ENCODE results near the gene HEXB. TPM values are rescaled to one million over a fixed set of nuclear protein-coding genes. Genes with fewer than 3 reads are reported as not detected.

The HEXB gene
- total and polyA plus RNA-seq, 2 of the 13 experiments (the other 11 are each of a cell fraction or from before 2014, with no cell fraction given), result 100 to 104 TPM

GRCh38 chr5:74641735-74642542 lies 43.1 kb upstream of the HEXB start (continued):
- TF ChIP-seq ZHX1 (CRISPR knock-in tag; IDR thresholded peaks at IDR 0.05; ENCODE audit: low read depth) (no peak), ZNF513 (CRISPR knock-in tag; conservative IDR thresholded peaks at IDR 0.05) (no peak), SOX13 (IDR thresholded peaks at IDR 0.05) (no peak), SOX13 (CRISPR knock-in tag; conservative IDR thresholded peaks at IDR 0.05 in 1 of 2, IDR thresholded peaks at IDR 0.05 in 1 of 2) (no peak), LCORL (IDR thresholded peaks at IDR 0.05) (no peak), LCORL (CRISPR knock-in tag; IDR thresholded peaks at IDR 0.05) (no peak), RNF2 (conservative IDR thresholded peaks at IDR 0.05; ENCODE audit: low read depth) (no peak), SOX6 (IDR thresholded peaks at IDR 0.05) (no peak), SOX6 (CRISPR knock-in tag; IDR thresholded peaks at IDR 0.05) (no peak), ZNF101 (CRISPR knock-in tag; IDR thresholded peaks at IDR 0.05; ENCODE audit: borderline replicate concordance, low read depth) (no peak), MEF2D (CRISPR knock-in tag; IDR thresholded peaks at IDR 0.05) (no peak), ZC3H4 (CRISPR knock-in tag; IDR thresholded peaks at IDR 0.05; ENCODE audit: borderline replicate concordance) (0 out of 2 replicates have a peak, but pooled peaks have one; percentile 64), NONO (IDR thresholded peaks at IDR 0.05) (no peak), NONO (CRISPR knock-in tag; conservative IDR thresholded peaks at IDR 0.05) (0 out of 2 replicates have a peak, but pooled peaks have one; percentile 35), PHF20 (CRISPR knock-in tag; IDR thresholded peaks at IDR 0.05) (peak; percentile 44; the same call in 1 of the 2 replicates), TCF7 (IDR thresholded peaks at IDR 0.05; ENCODE audit: low read depth) (no peak), ZSCAN9 (CRISPR knock-in tag; IDR thresholded peaks at IDR 0.05; ENCODE audit: borderline replicate concordance) (no peak), HES4 (CRISPR knock-in tag; IDR thresholded peaks at IDR 0.05; ENCODE audit: borderline replicate concordance) (no peak), ZNF484 (CRISPR knock-in tag; IDR thresholded peaks at IDR 0.05; ENCODE audit: borderline replicate concordance, low read depth) (no peak), PAF1 (CRISPR knock-in tag; IDR thresholded peaks at IDR 0.05) (no peak), TFDP1 (CRISPR knock-in tag; IDR thresholded peaks at IDR 0.05; ENCODE audit: borderline replicate concordance) (no peak)
- TF ChIP-seq, protein P1, sequence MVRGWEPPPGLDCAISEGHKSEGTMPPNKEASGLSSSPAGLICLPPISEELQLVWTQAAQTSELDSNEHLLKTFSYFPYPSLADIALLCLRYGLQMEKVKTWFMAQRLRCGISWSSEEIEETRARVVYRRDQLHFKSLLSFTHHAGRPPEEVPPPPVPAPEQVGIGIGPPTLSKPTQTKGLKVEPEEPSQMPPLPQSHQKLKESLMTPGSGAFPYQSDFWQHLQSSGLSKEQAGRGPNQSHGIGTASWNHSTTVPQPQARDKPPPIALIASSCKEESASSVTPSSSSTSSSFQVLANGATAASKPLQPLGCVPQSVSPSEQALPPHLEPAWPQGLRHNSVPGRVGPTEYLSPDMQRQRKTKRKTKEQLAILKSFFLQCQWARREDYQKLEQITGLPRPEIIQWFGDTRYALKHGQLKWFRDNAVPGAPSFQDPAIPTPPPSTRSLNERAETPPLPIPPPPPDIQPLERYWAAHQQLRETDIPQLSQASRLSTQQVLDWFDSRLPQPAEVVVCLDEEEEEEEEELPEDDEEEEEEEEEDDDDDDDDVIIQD (CRISPR knock-in tag; IDR thresholded peaks at IDR 0.05; ENCODE audit: low read depth), result 0 out of 2 replicates have a peak, but pooled peaks have one; percentile 4
- TF ChIP-seq, protein P2, sequence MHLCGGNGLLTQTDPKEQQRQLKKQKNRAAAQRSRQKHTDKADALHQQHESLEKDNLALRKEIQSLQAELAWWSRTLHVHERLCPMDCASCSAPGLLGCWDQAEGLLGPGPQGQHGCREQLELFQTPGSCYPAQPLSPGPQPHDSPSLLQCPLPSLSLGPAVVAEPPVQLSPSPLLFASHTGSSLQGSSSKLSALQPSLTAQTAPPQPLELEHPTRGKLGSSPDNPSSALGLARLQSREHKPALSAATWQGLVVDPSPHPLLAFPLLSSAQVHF (CRISPR knock-in tag; IDR thresholded peaks at IDR 0.05), result no peak

Measured in HepG2 (cell line).